ENCODE results near the gene DSP. TPM values are rescaled to one million over a fixed set of nuclear protein-coding genes. Genes with fewer than 3 reads are reported as not detected.

Gene DSP
- total RNA-seq, 1 donor from 2014 or later = 21.4 TPM

- H3K4me3 ChIP-seq = no peak overlapping the region
These were observed 2.4 kb downstream of the DSP start for GRCh38 chr6:7543789-7544424.

GRCh38 chr6:7544597-7544996 is 3.1 kb downstream of the DSP start:
- no peak for ATAC-seq
- H3K4me3 ChIP-seq = no peak overlapping the region
- no peaks in the 10 kb centered on the region for H3K9me3 ChIP-seq
- H3K4me1 ChIP-seq = peaks cover 20% of the 10 kb centered on the region
- H3K27ac ChIP-seq = no peak overlapping the region
- H3K36me3 ChIP-seq = no peaks in the 10 kb centered on the region
- no peak for DNase-seq
- intact Hi-C loops (cut with DNase I) = no loop called here
- TF ChIP-seq, protein P1, sequence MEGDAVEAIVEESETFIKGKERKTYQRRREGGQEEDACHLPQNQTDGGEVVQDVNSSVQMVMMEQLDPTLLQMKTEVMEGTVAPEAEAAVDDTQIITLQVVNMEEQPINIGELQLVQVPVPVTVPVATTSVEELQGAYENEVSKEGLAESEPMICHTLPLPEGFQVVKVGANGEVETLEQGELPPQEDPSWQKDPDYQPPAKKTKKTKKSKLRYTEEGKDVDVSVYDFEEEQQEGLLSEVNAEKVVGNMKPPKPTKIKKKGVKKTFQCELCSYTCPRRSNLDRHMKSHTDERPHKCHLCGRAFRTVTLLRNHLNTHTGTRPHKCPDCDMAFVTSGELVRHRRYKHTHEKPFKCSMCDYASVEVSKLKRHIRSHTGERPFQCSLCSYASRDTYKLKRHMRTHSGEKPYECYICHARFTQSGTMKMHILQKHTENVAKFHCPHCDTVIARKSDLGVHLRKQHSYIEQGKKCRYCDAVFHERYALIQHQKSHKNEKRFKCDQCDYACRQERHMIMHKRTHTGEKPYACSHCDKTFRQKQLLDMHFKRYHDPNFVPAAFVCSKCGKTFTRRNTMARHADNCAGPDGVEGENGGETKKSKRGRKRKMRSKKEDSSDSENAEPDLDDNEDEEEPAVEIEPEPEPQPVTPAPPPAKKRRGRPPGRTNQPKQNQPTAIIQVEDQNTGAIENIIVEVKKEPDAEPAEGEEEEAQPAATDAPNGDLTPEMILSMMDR (IDR thresholded peaks at IDR 0.05) = no peak
- peaks cover 60% of the 10 kb centered on the region for H3K27me3 ChIP-seq

More at GRCh38 chr6:7543789-7544424, 2.4 kb downstream of the DSP start:
- H3K4me1 ChIP-seq = peaks cover 20% of the 10 kb centered on the region
- no peaks in the 10 kb centered on the region for H3K36me3 ChIP-seq
- peaks cover 64% of the 10 kb centered on the region for H3K27me3 ChIP-seq
- TF ChIP-seq, protein P1 (IDR thresholded peaks at IDR 0.05) = no peak
- intact Hi-C loops (cut with DNase I) = no loop called here
- H3K9me3 ChIP-seq = no peaks in the 10 kb centered on the region
- no peak overlapping the region for H3K27ac ChIP-seq
- ATAC-seq (no peak), DNase-seq (no peak)

DNA sequence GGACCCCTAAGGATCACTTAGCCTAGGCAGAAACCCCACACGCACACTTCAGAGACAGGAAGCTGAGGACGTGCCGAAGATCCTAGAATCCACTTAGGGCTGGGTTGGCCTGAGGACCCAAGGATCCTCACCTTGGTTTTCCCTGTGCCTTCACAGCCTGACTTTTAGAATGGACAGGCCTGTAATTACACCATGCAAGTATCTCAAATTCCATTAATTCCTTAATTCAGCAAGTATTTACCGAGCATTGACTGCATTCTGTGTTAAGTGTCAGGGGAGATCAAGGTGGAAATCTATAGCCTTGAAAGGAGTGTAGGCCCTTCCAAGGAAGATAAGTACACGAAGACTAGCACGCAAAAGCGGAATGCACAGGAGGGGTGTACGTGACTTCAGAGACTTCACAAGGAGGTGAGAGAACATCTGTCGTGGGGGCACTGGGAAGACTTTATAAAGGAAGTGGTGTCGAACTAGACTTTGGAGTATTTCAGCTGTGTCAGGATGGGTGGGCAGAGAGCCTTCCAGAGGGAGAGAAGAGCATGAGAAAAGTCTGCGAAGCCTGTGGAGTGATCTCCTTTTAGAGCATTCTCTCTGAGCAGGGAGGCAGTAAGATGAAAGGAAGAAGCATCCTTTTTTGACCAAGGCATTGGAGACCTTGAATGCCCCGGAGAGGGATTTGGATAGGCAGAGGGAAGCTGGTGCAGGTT is 4.0 kb downstream of the DSP start:
- ATAC-seq (no peak), DNase-seq (no peak)
- Histone ChIP-seq H3K36me3 (no peaks in the 10 kb centered on the region), H3K27me3 (peaks cover 51% of the 10 kb centered on the region), H3K9me3 (no peaks in the 10 kb centered on the region), H3K27ac (no peak overlapping the region), H3K4me1 (peaks cover 20% of the 10 kb centered on the region), H3K4me3 (no peak overlapping the region)
- intact Hi-C loops (cut with DNase I) = no loop called here
- TF ChIP-seq, protein P1 (IDR thresholded peaks at IDR 0.05) = no peak

DNA sequence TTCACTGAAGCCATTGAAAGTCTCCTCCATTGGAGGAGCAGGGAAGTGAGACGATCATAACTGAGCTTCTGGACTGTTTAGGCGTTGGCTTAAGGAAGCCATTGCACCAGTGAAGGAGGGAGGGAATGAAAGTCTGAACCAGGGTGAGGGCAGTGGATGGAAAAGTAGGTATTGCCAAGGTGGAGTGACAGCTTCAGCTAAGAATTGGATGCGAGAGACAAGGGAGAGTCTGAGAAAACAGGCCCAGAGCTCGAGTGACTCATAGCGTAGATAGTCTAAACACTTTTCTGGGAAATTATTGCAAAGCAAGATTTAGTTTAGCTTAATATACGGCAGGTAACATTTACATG is 4.5 kb downstream of the DSP start:
- DNase-seq = no peak
- no peaks in the 10 kb centered on the region for H3K36me3 ChIP-seq
- H3K27me3 ChIP-seq = peaks cover 46% of the 10 kb centered on the region
- intact Hi-C loops (cut with DNase I) = no loop called here
- no peak overlapping the region for H3K27ac ChIP-seq
- no peaks in the 10 kb centered on the region for H3K9me3 ChIP-seq
- no peak overlapping the region for H3K4me3 ChIP-seq
- TF ChIP-seq, protein P1 (IDR thresholded peaks at IDR 0.05) = no peak
- no peak for ATAC-seq
- H3K4me1 ChIP-seq = peaks cover 16% of the 10 kb centered on the region

- peaks cover 14% of the 10 kb centered on the region for H3K4me1 ChIP-seq
- TF ChIP-seq, protein P1 (IDR thresholded peaks at IDR 0.05) = no peak
- H3K4me3 ChIP-seq = no peak overlapping the region
- no peaks in the 10 kb centered on the region for H3K9me3 ChIP-seq
- H3K27me3 ChIP-seq = peaks cover 42% of the 10 kb centered on the region
- DNase-seq (no peak), ATAC-seq (no peak)
- no peak overlapping the region for H3K27ac ChIP-seq
- intact Hi-C loops (cut with DNase I) = no loop called here
- H3K36me3 ChIP-seq = no peaks in the 10 kb centered on the region
These were observed 4.9 kb downstream of the DSP start for GRCh38 chr6:7546383-7546782.
